K562 treated with DMSO at 1 percent for 48 hours (cell line): ENCODE measurements around the gene UBE2Q2. TPM values are rescaled to one million over a fixed set of nuclear protein-coding genes. Genes with fewer than 3 reads are reported as not detected.

Source experiments
- total RNA-seq: library from RNA; unstranded; fragments of 300-600 nt; gene quantifications from 2 replicates; pipeline ENCODE4 v1.2.3, GENCODE V29; 2022; ENCODE audit warnings: low replicate concordance; ENCODE audit errors: extremely low read depth

The UBE2Q2 gene
- total RNA-seq = not detected in 2 replicates

GRCh38 chr15:75842722-75843677 is at the start of gene UBE2Q2:
TSS of gene UBE2Q2 (plus strand) at chr15:75843447. CDS start at chr15:75843667, 220 bp downstream.

DNA sequence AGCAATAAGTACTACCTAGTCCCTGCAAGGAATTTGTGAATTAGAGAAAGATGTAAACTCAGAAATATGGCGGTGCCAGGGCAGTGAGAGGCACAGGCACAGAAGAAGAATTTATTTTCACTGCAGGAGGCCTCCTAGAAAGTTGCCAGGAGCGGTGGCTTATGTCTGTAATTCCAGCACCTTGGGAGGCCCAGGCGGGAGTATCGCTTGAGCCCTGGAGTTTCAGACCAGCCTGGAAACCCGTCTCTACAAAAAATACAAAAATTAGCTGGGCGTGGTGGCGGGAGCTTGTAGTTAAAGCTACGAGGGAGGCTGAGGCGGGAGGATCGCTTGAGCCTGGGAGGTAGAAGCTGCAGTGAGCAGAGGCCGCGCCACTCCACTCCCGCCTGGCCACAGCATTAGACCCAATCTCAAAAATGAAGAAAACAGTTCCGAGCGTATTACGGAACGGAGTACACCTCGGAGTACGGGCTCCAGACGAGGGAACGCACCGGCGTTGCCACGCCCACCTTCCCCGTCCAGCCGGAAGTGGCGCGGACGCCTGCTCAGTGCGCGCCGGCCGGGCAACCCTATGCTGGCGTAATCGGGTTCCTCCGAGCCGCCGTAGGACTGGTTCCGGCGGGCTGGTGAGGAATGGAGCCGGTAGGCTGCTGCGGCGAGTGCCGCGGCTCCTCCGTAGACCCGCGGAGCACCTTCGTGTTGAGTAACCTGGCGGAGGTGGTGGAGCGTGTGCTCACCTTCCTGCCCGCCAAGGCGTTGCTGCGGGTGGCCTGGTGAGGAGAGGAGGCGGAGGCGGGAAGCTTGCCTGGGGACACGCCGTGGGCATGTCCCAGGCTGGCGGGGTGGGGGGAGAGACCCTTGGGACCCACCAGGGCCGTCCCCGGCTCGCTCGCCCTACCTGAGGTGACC is 60.3 kb downstream of the UBE2Q2 start, which contains the start of gene FBXO22:
Gene FBXO22, plus strand, starts transcription at position 548 of the 909 bp plus-strand sequence. Its CDS starts 86 bp downstream, at position 634.

Other genes with a start within 250 kb of the UBE2Q2 start
- not detected in 2 replicates for gene SNUPN, start 217.7 kb upstream of the UBE2Q2 start, total RNA-seq
- gene IMP3, start 203.2 kb upstream of the UBE2Q2 start, total RNA-seq = not detected in 2 replicates
- not detected in 2 replicates for gene SNX33, start 195.5 kb upstream of the UBE2Q2 start, total RNA-seq
- not detected in 2 replicates for gene CSPG4, start 130.6 kb upstream of the UBE2Q2 start, total RNA-seq
- gene FBXO22, start 60.4 kb downstream of the UBE2Q2 start, total RNA-seq = not detected in 2 replicates
- gene NRG4, start 169.0 kb downstream of the UBE2Q2 start, total RNA-seq = not detected in 2 replicates
- gene TMEM266, start 216.5 kb downstream of the UBE2Q2 start, total RNA-seq = not detected in 2 replicates